Left ventricle myocardium inferior (tissue), 1 donor: Measurements from ENCODE around the gene SLC35B3. TPM values are rescaled to one million over a fixed set of nuclear protein-coding genes. Genes with fewer than 3 reads are reported as not detected.

ENCODE experiments used
- DNase-seq: peaks from one replicate; pipeline ENCODE4 v3.0.0-alpha.2; 2020
- H3K27ac ChIP-seq: fragments of 200-600 bp; replicated peaks from 2 replicates; pipeline ENCODE4 v1.8.0; 2021
- H3K27me3 ChIP-seq: fragments of 200-600 bp; 2 replicates; pipeline ENCODE4 v1.8.0; 2021; ENCODE audit warnings: low read depth
- H3K36me3 ChIP-seq: fragments of 200-600 bp; 2 replicates; pipeline ENCODE4 v1.8.0; 2021
- H3K4me1 ChIP-seq: fragments of 200-600 bp; 2 replicates; pipeline ENCODE4 v1.8.0; 2021
- H3K4me3 ChIP-seq: fragments of 200-600 bp; 2 replicates; pipeline ENCODE4 v1.8.0; 2021; ENCODE audit warnings: mild to moderate bottlenecking, moderate library complexity
- H3K9me3 ChIP-seq: fragments of 200-600 bp; replicated peaks from 2 replicates; pipeline ENCODE4 v1.8.0; 2021
- CTCF ChIP-seq: fragments of 200-600 bp; IDR thresholded peaks from 2 replicates; pipeline ENCODE4 v1.8.0; 2021; ENCODE audit warnings: antibody characterized with exemption, mild to moderate bottlenecking, borderline replicate concordance
- intact Hi-C: fragments of 100-400 bp; cut with micrococcal nuclease; formaldehyde crosslinking; loops from one replicate; pipeline ENCODE4 v1.11.0; 2022
- total RNA-seq: library from RNA; stranded (reverse); fragmentation: NEBNext Ultra II Directional; extraction: Animal tissue kit (Norgen Biotek cat#: 25700); gene quantifications from one replicate; pipeline ENCODE4 v1.2.1, GENCODE V29; 2021
- donor health status: DM: no; HTN: yes; CAD: no; lungs with severe emphysema.

Gene SLC35B3
- total RNA-seq, 1 donor from 2014 or later: 6.8 TPM

GRCh38 chr6:8375916-8376315 lies 59.4 kb downstream of the SLC35B3 start:
- Histone ChIP-seq H3K27ac (no peak overlapping the region), H3K4me3 (no peak overlapping the region), H3K27me3 (peaks cover 5% of the 10 kb centered on the region), H3K36me3 (no peaks in the 10 kb centered on the region), H3K4me1 (no peaks in the 10 kb centered on the region), H3K9me3 (no peaks in the 10 kb centered on the region)
- intact Hi-C loops: no loop called here
- TF ChIP-seq CTCF: no peak
- no peak for DNase-seq
